ENCODE results near the gene ODF2.
A peak's percentile ranks its signal among the peaks of the same experiment; 100 is the strongest.
"Not testable (repeated sequence)": the region's sequence is repeated elsewhere in the genome, so short reads cannot be mapped to it uniquely, and the experiment has no call there.

ODF2 gene

DNA sequence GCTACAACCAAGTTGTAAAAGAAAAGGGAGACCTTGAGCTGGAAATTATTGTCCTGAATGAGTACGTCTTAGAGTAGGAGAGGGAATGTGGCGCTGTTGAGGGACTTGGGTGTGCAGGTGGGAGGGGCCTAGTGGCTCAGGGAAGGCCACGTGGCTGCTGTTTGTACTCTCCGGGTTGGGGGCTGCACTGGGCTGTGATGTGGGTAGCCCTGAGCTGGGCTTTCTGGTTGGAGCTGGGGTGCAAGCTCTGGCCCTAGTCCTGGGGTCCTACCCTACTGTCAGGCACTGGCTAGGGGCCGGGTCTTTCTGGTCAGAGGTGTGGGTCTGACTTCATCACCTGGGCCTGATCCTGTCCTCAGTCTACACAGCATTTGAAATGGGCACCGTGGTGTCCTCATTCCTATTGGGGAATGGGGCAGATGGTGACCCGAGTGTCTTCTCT lies 29.6 kb downstream of the ODF2 start:
- no peak for DNase-seq

- no peak for DNase-seq
These were observed 30.4 kb downstream of the ODF2 start for GRCh38 chr9:128486201-128486600.

GRCh38 chr9:128493424-128493823 lies 37.6 kb downstream of the ODF2 start:
- DNase-seq: no peak

DNA sequence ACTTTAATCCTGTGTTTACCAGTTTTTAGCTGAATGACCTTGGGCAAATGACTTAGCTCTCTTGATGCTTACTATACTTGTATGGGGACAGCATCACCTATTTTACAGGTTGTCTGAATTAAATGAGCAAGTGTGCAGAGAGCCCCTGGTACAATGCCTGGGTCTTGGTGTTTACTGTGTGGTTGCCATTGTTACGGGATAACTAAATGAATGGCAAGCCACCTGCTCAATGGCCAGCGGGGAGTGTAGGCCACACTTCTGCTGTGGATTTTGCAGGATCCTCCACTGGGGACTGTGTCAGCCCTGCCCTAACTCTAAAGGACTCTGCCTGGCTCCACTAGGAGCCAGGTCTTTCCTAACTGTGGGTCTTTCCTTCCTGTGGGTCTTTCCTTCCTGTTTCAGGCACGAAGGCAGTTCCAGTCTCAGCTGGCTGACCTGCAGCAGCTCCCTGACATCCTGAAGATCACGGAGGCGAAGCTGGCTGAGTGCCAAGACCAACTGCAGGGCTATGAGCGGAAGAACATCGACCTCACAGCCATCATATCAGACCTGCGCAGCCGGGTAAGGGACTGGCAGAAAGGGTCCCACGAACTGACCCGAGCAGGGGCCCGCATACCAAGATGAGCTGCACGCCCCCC lies 38.4 kb downstream of the ODF2 start:
- peak; percentile 23 for DNase-seq

GRCh38 chr9:128494746-128495129 lies 38.9 kb downstream of the ODF2 start:
- no peak for DNase-seq

DNA sequence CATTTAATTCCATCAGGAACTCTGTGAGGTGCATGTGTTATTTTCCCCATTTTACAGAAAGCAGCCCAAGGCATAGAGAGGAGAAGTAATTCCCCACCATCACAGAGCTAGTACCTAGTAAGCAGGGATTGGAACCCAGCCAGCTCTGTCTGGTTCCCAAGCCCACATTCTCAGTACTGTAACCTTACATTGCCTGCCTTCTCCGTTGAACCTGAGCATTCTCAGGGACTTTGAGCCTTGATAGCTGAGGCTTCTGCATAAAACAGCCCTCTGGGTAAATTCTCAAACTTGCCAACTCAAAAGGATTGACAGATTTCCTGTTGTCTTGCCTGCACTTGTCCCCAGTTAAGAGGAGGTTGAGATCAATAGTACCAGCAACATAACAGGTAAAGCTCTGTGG lies 39.5 kb downstream of the ODF2 start:
- no peak for DNase-seq

- DNase-seq: no peak
These were observed 40.1 kb downstream of the ODF2 start for GRCh38 chr9:128495804-128496417.

- no peak for DNase-seq
These were observed 42.2 kb downstream of the ODF2 start for GRCh38 chr9:128497824-128498610.

DNA sequence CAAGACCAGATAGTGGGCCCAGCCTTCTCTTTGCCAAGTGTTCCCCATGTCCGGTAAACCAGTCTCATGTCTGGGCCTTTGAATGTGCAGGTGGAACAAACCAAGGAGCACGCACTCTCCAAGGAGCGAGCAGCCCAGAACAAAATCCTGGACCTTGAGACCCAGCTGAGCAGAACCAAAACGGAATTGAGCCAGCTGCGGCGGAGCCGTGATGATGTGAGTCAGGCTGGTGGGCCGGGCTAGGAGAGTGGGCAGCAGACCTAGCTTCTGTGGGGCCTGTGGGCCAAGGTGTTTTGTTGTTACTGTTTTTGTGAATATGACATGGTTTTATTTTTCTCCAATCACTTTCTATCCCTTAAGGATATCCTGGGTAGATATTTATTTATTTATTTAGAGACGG lies 43.1 kb downstream of the ODF2 start:
- no peak for DNase-seq

- no peak for DNase-seq
These were observed 44.1 kb downstream of the ODF2 start for GRCh38 chr9:128499920-128500319.

DNA sequence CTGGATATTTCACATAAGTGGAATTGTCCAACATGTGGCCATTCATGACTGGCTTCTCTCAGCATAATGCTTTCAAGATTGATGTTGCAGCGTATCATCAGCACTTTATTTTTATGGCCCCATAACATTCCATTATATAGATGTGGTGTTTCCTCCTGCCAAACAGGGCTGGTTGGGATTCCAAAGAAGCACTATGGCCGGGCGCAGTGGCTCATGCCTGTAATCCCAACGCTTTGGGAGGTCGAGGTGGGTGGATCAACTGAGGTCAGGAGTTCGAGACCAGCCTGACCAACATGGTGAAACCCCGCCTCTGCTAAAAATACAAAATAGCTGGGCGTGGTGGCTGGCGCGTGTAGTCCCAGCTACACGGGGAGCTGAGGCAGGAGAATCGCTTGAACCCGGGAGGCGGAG lies 47.6 kb downstream of the ODF2 start:
- DNase-seq: not testable (repeated sequence)

- no peak for DNase-seq
These were observed 48.1 kb downstream of the ODF2 start for GRCh38 chr9:128503870-128504269.

DNA sequence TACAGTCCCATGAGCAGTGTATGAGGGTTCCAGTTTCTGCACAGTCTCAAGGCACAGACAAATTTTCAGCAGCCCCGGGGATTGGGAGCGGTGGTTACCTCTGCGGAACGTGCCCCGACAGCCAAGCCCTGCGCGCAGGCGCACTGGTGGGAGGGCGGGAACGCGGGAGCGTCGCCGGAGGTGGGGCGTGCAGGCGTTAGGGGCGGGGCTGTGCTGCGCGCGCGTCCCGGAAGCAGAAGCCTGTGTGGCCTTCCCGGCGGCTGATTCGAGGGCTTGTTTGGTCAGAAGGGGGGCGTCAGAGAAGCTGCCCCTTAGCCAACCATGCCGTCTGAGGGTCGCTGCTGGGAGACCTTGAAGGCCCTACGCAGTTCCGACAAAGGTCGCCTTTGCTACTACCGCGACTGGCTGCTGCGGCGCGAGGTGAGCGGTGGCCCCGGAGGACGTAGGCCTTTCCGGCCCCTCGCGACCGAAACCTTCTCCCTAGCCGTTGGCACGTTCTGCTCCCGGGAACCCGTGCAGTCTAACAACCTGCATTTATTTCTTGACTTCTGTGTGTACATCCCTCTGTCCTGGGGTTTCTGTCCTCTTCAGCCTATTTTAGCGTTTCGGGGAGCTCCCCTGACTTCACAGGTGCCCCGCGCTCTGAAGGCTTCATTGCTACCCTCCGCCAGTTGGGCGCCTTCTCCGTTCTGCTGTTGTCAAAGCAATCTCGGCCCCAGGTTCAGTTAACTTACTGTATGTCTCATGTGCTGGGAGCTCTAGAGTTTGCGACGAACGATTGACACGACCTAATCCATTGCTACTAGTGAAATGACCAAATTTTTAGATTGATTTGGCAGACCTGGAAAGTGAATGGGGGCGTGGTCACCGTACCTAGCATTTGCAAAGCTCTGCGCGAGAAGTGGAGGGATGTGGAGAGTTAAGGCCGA lies 48.9 kb downstream of the ODF2 start, which contains the start of gene GLE1:
GLE1 (plus strand) TSS at position 235 of the 929 bp plus-strand sequence; CDS start at position 322, 87 bp downstream.
- peak; percentile 77 for DNase-seq

GRCh38 chr9:128505414-128505765 lies 49.6 kb downstream of the ODF2 start:
- no peak for DNase-seq

DNA sequence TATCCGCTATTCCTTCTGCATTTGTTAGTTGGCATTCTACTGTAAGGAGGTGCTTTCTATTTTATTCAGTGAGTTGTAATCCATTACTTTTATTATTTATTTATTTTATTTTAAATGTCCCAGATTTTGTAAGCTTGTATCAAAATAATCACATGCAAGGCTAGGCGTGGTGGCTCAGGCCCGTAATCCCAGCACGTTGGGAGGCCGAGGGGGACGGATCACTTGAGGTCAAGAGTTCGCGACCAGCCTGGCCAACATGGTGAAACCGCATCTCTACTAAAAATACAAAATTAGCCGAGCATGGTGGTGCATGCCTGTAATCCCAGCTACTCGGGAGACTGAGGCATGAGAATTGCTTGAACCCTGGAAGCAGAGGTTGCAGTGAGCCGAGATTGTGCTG lies 50.1 kb downstream of the ODF2 start:
- not testable (repeated sequence) for DNase-seq

- DNase-seq: no peak
These were observed 57.0 kb downstream of the ODF2 start for GRCh38 chr9:128512820-128513219.

DNA sequence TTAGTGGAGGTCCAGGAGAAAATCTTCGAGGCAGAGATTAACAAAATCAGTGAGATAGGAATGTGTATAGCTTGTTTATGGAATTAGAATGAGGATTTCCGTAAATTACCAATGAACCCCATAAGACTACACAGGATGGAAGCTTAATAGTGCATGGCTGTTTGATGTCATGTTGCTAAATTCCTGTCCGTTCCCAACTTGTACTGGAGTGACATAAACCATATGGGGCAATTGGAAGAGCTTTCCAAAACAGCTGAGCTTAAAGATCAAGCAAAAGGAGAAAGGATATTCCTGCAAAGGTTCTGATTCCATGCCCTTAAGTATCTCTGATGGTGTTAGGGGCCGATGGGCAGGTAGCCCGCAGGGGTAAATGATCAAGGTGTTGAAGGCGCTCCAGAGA lies 66.2 kb downstream of the ODF2 start:
- no peak for DNase-seq

DNA sequence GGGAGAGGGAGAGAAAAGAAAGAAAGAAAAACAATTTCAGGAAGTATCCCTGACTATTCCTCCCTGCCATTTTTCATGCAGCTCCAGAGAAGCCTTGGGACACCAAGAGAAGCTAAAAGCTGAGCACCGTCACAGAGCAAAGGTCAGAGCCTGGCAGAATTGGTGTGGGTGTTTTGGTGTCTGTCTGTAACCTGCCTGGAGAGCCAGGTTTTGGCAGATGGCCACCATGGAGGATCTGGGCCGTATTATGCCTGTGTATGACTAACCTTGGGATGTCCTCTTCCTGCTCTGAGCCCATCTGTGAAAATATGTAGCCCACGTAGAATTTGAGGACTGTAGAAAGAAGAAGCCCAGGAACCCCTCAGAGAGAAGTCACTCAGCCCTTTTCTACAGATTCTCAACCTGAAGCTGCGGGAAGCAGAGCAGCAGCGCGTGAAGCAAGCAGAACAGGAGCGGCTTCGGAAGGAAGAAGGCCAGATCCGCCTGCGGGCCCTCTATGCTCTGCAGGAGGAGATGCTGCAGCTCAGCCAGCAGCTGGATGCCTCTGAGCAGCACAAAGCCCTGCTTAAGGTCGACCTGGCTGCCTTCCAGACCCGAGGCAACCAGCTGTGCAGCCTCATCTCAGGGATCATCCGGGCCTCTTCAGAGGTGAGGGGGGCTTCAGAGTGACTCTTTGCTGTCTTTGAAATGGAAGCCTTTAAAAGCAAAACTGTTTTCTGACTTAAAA lies 67.6 kb downstream of the ODF2 start:
- DNase-seq: peak; percentile 20

DNA sequence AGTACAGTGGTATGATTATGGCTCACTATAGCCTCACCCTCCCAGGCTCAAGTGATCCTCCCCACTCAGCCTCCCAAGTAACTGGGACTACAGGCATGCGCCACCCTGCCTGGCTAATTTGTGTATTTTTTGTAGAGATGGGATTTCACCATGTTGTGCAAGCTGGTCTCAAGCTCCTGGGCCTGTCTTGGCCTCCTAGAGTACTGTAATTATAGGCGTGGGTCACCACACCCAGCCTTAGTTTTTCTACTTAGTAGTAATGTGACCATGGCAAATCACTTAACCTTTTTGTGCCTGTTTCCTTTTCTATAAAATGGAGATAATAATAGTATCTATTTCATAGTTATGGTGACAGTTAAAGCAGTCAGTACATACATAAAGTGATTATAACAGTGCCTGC lies 70.9 kb downstream of the ODF2 start:
- DNase-seq: no peak

- DNase-seq: no peak
These were observed 72.8 kb downstream of the ODF2 start for GRCh38 chr9:128528445-128529160.

DNA sequence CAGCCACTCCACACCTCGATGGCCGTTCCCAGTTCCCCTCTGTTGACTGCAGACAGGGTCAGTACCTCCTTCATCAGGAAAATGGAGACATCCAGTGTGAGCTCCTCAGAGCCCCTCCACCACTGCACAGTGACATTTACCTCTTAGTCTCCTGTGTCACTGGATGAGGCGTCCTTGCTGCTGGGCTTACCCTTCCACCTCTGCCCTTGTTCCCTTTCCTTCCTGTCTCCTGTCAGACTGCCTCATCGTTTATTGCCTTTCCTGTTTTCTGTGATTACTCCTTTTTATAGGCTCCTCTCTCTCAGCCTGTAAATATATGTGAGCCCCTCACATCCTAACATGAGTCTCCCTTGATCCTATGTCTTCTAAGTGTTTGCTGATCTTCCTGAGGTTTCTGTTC lies 73.4 kb downstream of the ODF2 start:
- no peak for DNase-seq

- no peak for DNase-seq
These were observed 76.8 kb downstream of the ODF2 start for GRCh38 chr9:128532581-128532980.

Measured in NCI-H2029 treated with DMSO at 0.1 percent for 48 hours (cell line).